HepG2 (cell line): ENCODE results near the gene ESYT2. TPM values are rescaled to one million over a fixed set of nuclear protein-coding genes. Genes with fewer than 3 reads are reported as not detected.
"Not testable (repeated sequence)": the region's sequence is repeated elsewhere in the genome, so short reads cannot be mapped to it uniquely, and the experiment has no call there.

Source experiments
- ATAC-seq: fragments of 200-7000 bp; cut with Tn5 transposase; 3 replicates; pipeline ENCODE4 v1.9.1; 2020; ENCODE audit warnings: mild to moderate bottlenecking, moderate library complexity
- BruUV-seq: library from RNA; stranded (reverse); fragments of 400-500 nt; replicated peaks from 2 replicates; lab custom pipeline; 2021; lab: Mats Ljungman, UMichigan
- CTCF ChIA-PET: fragments of 300-600 bp; formaldehyde crosslinking; extraction: SDS; loops from one replicate; lab custom pipeline; 2021; ENCODE audit warnings: low total read pairs, inconsistent platforms, low intra/inter-chr PET ratio; lab: Yijun Ruan, JAX
- POLR2A ChIA-PET: fragments of 350-600 bp; sonication (Branson Sonifier 250); formaldehyde crosslinking; loops from one replicate; lab custom pipeline; 2020; ENCODE audit warnings: antibody characterized with exemption, inconsistent platforms; lab: Yijun Ruan, JAX
- DNase-seq: peaks from one replicate; pipeline ENCODE4 v3.0.0-alpha.2; 2015; ENCODE audit warnings: low spot score
- FAIRE-seq: peaks from 3 replicates; lab custom pipeline; 2011; peaks lifted over from hg19 to GRCh38; lab: Jason Lieb, UNC
- H2AFZ ChIP-seq: one replicate; pipeline ENCODE4 v1.6.1; 2011; ENCODE audit warnings: low read length, inconsistent platforms
- H3K27ac ChIP-seq: fragments of 300-600 bp; 3 replicates; pipeline ENCODE4 v1.8.0; 2011; ENCODE audit warnings: mixed run types, mild to moderate bottlenecking, mixed read lengths, low read length, inconsistent platforms; ENCODE audit not compliant: insufficient read depth; ENCODE audit errors: extremely low read length
- H3K27me3 ChIP-seq, 2 experiments: fragments of 200-600 bp in 1 of 2; 2 replicates in 1 of 2; 3 replicates in 1 of 2; pipeline versions ENCODE4 v1.6.0 to v1.8.0; 2011; ENCODE audit warnings: low read length in 2 of 2, mild to moderate bottlenecking in 2 of 2, moderate library complexity in 2 of 2, inconsistent platforms in 1 of 2; ENCODE audit not compliant: insufficient read depth in 2 of 2, control insufficient read depth in 1 of 2
- H3K36me3 ChIP-seq, 2 experiments: fragments of 200-600 bp in 1 of 2; replicated peaks in 1 of 2; 2 replicates in 1 of 2; 3 replicates in 1 of 2; pipeline versions ENCODE4 v1.5.1 to v1.8.0; 2011; ENCODE audit warnings: low read length in 2 of 2, inconsistent platforms in 1 of 2; ENCODE audit not compliant: insufficient read depth in 2 of 2, control insufficient read depth in 1 of 2
- H3K4me1 ChIP-seq: 2 replicates; pipeline ENCODE4 v1.5.1; 2012; ENCODE audit warnings: low read length, inconsistent platforms; ENCODE audit not compliant: insufficient read depth
- H3K4me2 ChIP-seq: 2 replicates; pipeline ENCODE4 v1.6.0; 2011; ENCODE audit warnings: low read depth, low read length, inconsistent platforms
- H3K4me3 ChIP-seq, 3 experiments: fragments of 200-600 bp in 1 of 3; sonication (generic), shearing (Covaris generic) in 1 of 3; replicated peaks in 1 of 3; 2 replicates each; pipeline ENCODE4 v1.5.1; 2011 to 2016; ENCODE audit warnings: low read length in 3 of 3, inconsistent platforms in 2 of 3, low read depth in 2 of 3, mild to moderate bottlenecking in 2 of 3, control low read depth in 1 of 3, mixed read lengths in 1 of 3; ENCODE audit not compliant: insufficient read depth in 1 of 3
- H3K79me2 ChIP-seq: one replicate; pipeline ENCODE4 v1.6.1; 2011; ENCODE audit warnings: low read length, inconsistent platforms; ENCODE audit not compliant: insufficient read depth
- H3K9ac ChIP-seq: 2 replicates; pipeline ENCODE4 v1.6.0; 2011; ENCODE audit warnings: mild to moderate bottlenecking, low read depth, low read length, inconsistent platforms; ENCODE audit not compliant: insufficient read depth
- H3K9me3 ChIP-seq: 2 replicates; pipeline ENCODE4 v1.5.1; 2012; ENCODE audit warnings: mild to moderate bottlenecking, low read length
- H4K20me1 ChIP-seq: 2 replicates; pipeline ENCODE4 v1.6.0; 2011; ENCODE audit warnings: inconsistent platforms, mild to moderate bottlenecking, low read length, moderate library complexity; ENCODE audit not compliant: insufficient read depth
- ZFX ChIP-seq: sonication (generic); formaldehyde crosslinking; IDR thresholded peaks from 2 replicates; pipeline ENCODE4 v1.4.0; 2020; ENCODE audit warnings: mild to moderate bottlenecking, low read depth, missing genetic modification reagents, moderate library complexity
- ZNF33A ChIP-seq: sonication (generic); formaldehyde crosslinking; IDR thresholded peaks from 2 replicates; pipeline ENCODE4 v1.5.1; 2020; ENCODE audit warnings: missing genetic modification reagents, mild to moderate bottlenecking, moderate library complexity, borderline replicate concordance
- ZNF687 ChIP-seq: sonication (generic); formaldehyde crosslinking; IDR thresholded peaks from 2 replicates; pipeline ENCODE4 v1.5.1; 2020; ENCODE audit warnings: mild to moderate bottlenecking, missing genetic modification reagents, moderate library complexity
- ZNF891 ChIP-seq: sonication (generic); formaldehyde crosslinking; IDR thresholded peaks from 2 replicates; pipeline ENCODE4 v1.5.0; 2020; ENCODE audit warnings: mild to moderate bottlenecking, missing genetic modification reagents
- WGBS: methylation state at CpG from one replicate; pipeline ENCODE4 v1.1.6; 2017; ENCODE audit warnings: low lambda C conversion rate; 5-methylcytosine and 5-hydroxymethylcytosine counted together
- in situ Hi-C: cut with HindIII; loops from 2 replicates; pipeline ENCODE4 v1.10.0; 2017; ENCODE audit warnings: low pct_unique_long_range_greater_than_20kb; ENCODE audit not compliant: extremely low pct_ligation_motif_present
- intact Hi-C: fragments of 100-400 bp; cut with micrococcal nuclease; formaldehyde crosslinking; loops from one replicate; pipeline ENCODE4 v1.10.0; 2022; ENCODE audit not compliant: unreplicated experiment
- polyA plus RNA-seq, 8 experiments: library from polyadenylated mRNA; depleted of rRNA in 3 of 8; stranded (reverse) in 7 of 8; unstranded in 1 of 8; fragments of >200 nt; fragmentation: Illumina TruSeq in 4 of 8; extraction: Trizol in 4 of 8; gene quantifications; 2 replicates each; pipeline versions ENCODE4 v1.2.1 to v1.2.3, GENCODE V29; 2011 to 2016; ENCODE audit warnings: low read depth in 4 of 8, missing spikeins in 1 of 8, mixed read lengths in 1 of 8; ENCODE audit not compliant: insufficient read depth in 1 of 8
- total RNA-seq, 5 experiments: library from RNA; depleted of rRNA; stranded (reverse); fragments of >200 nt; fragmentation: Illumina TruSeq; extraction: Trizol; gene quantifications; 2 replicates each; pipeline ENCODE4 v1.2.3, GENCODE V29; 2016; ENCODE audit warnings: low read depth in 1 of 5

Gene ESYT2
- total and polyA plus RNA-seq, 2 of the 13 experiments (the other 11 are each of a cell fraction or from before 2014, with no cell fraction given) = 28.5 to 37.3 TPM

DNA sequence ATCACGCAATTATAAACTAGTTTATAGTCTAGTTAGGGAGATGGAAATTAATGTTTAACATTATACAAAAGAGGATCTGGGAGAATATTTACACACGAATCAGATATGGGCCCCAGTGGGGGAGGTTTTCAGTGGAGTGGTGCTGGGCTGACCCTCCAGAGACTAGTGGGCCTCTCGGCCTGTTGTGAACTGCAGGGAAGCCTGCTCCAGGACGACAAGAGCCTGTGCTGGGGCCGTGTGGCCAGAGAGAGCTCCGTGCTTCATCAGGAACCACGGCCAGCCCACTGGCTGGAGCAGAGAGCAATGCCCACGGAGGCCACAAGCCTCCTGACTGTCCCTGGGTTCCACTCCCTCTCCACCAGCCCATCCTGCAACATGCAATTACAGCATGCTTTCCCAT is 11.3 kb upstream of the ESYT2 start:
- no TSS peak for BruUV-seq
- no peaks in the 10 kb centered on the region for H3K36me3 ChIP-seq
- H3K4me2 ChIP-seq = peak overlapping the region; percentile 51
- DNase-seq (no peak), ATAC-seq (peak; percentile 88)
- in situ Hi-C loops (no loop called here), intact Hi-C loops (no loop called here)
- no peaks in the 10 kb centered on the region for H4K20me1 ChIP-seq
- no peaks in the 10 kb centered on the region for H3K79me2 ChIP-seq
- no peak overlapping the region for H2AFZ ChIP-seq
- peaks cover 36% of the 10 kb centered on the region for H3K4me1 ChIP-seq
- H3K4me3 ChIP-seq = peak overlapping the region in 1 of 3 experiments; percentile 38; a peak in 2 of 6 replicates
- CTCF ChIA-PET = no interaction called here
- H3K9me3 ChIP-seq = no peaks in the 10 kb centered on the region
- TF ChIP-seq ZNF891 (CRISPR knock-in tag) = no peak
- TF ChIP-seq ZNF687 (CRISPR knock-in tag) = peak; percentile 38
- TF ChIP-seq ZNF33A (CRISPR knock-in tag) = no peak
- 0 out of 2 replicates have a peak, but pooled peaks have one; percentile 19 for TF ChIP-seq ZFX (CRISPR knock-in tag)
- TF ChIP-seq, all 625 proteins: peak for 2
- POLR2A ChIA-PET = no interaction called here
- Histone ChIP-seq H3K9ac (0 out of 2 replicates have a peak overlapping the region, but pooled peaks have one; percentile 22), H3K27ac (no peak overlapping the region), H3K27me3 (0 out of 5 replicates have a peak, but pooled peaks cover 0 to 1% of the 10 kb centered on the region in 2 experiments)
- WGBS = 20% methylated on average over 4 of the region's 8 CpGs
- no peak for FAIRE-seq

DNA sequence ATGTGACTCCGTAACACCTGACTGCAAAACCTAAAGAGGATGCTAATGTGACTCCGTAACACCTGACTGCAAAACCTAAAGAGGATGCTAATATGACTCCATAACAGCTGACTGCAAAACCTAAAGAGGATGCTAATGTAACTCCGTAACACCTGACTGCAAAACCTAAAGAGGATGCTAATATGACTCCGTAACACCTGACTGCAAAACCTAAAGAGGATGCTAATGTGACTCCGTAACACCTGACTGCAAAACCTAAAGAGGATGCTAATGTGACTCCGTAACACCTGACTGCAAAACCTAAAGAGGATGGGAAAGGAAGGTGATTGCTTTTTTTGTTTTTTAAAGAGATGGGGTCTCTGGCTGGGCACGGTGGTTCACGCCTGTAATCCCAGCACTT is 9.9 kb upstream of the ESYT2 start:
- H3K9me3 ChIP-seq, H2AFZ ChIP-seq, H3K79me2 ChIP-seq, FAIRE-seq, H4K20me1 ChIP-seq, intact Hi-C loops, H3K4me2 ChIP-seq, POLR2A ChIA-PET, H3K27me3 ChIP-seq, H3K4me3 ChIP-seq, ATAC-seq, in situ Hi-C loops, DNase-seq, H3K27ac ChIP-seq, H3K9ac ChIP-seq, BruUV-seq, CTCF ChIA-PET, H3K36me3 ChIP-seq: not testable (repeated sequence)
- H3K4me1 ChIP-seq = peaks cover 47% of the 10 kb centered on the region
- 80% methylated on average over 7 of the region's 8 CpGs for WGBS
